Kidney (tissue), 14 donors: ENCODE data around the gene NYAP2. TPM values are rescaled to one million over a fixed set of nuclear protein-coding genes. Genes with fewer than 3 reads are reported as not detected.

ENCODE experiments used
- DNase-seq, 5 donors: peaks; one replicate each; pipeline ENCODE4 v3.0.0-alpha.2; 2013 to 2020
- FAIRE-seq: peaks from 2 replicates; lab custom pipeline; 2012; peaks lifted over from hg19 to GRCh38; lab: Jason Lieb, UNC
- H3K27ac ChIP-seq, 2 donors: one replicate each; pipeline ENCODE4 v1.7.0; 2013; ENCODE audit warnings: low read depth in 2 of 2, low read length in 2 of 2, inconsistent platforms in 1 of 2
- H3K27me3 ChIP-seq: one replicate; pipeline ENCODE4 v1.7.1; 2013; ENCODE audit warnings: low read length, inconsistent platforms; ENCODE audit not compliant: control insufficient read depth, insufficient read depth
- H3K36me3 ChIP-seq, 3 donors: one replicate each; pipeline versions ENCODE4 v1.7.0 to v1.7.1; 2013; ENCODE audit warnings: low read length in 3 of 3, control low read depth in 1 of 3, inconsistent platforms in 1 of 3; ENCODE audit not compliant: insufficient read depth in 3 of 3, control insufficient read depth in 2 of 3
- H3K4me1 ChIP-seq, 3 donors: one replicate each; pipeline versions ENCODE4 v1.7.0 to v1.7.1; 2013; ENCODE audit warnings: low read length in 3 of 3, inconsistent platforms in 1 of 3, low read depth in 1 of 3; ENCODE audit not compliant: control insufficient read depth in 2 of 3, insufficient read depth in 2 of 3
- H3K4me3 ChIP-seq, 3 donors: one replicate each; pipeline versions ENCODE4 v1.7.0 to v1.8.1; 2013; ENCODE audit warnings: low read length in 3 of 3, control low read depth in 1 of 3, inconsistent platforms in 1 of 3
- H3K9ac ChIP-seq, 3 donors: one replicate each; pipeline versions ENCODE4 v1.7.0 to v1.7.1; 2013; ENCODE audit warnings: low read length in 3 of 3, control low read depth in 1 of 3, inconsistent platforms in 1 of 3
- H3K9me3 ChIP-seq, 3 donors: one replicate each; pipeline versions ENCODE4 v1.7.0 to v1.7.1; 2013; ENCODE audit warnings: low read length in 3 of 3, control low read depth in 1 of 3, inconsistent platforms in 1 of 3; ENCODE audit not compliant: control insufficient read depth in 2 of 3, insufficient read depth in 1 of 3
- intact Hi-C: fragments of 100-400 bp; cut with DNase I; formaldehyde crosslinking; loops from one replicate; pipeline ENCODE4 v1.11.1; 2022
- polyA plus RNA-seq: library from polyadenylated mRNA; stranded (reverse); fragments of 350-450 nt; fragmentation: Illumina TruSeq; extraction: RNeasy Lipid Tissue Mini Kit (QIAGEN cat#74804); gene quantifications from one replicate; pipeline ENCODE4 v1.2.3, GENCODE V29; 2014; ENCODE audit warnings: low read depth, low replicate concordance; ENCODE audit not compliant: insufficient read depth
- total RNA-seq: library from RNA; stranded (reverse); fragmentation: NEBNext Ultra II Directional; extraction: Animal tissue kit (Norgen Biotek cat#: 25700); gene quantifications from one replicate; pipeline ENCODE4 v1.2.1, GENCODE V29; 2021
- TF ChIP-seq, protein P1 (sequence below): IDR thresholded peaks from 3 replicates; pipeline ENCODE4 v1.5.1; 2012; ENCODE audit warnings: mild to moderate bottlenecking, moderate library complexity, borderline replicate concordance; ENCODE audit not compliant: insufficient read depth; ENCODE audit errors: extremely low read depth
- donor health status: control.
- donor health status: control.
- donor health status: control.
- donor health status: control.
- donor health status: control.
- donor health status: DM: yes; HTN: yes; CAD: no.
- donor health status: Normal renal cell carcinoma (clear cell type).

NYAP2 gene
- total and polyA plus RNA-seq, 2 donors from 2014 or later: 0.66 TPM; not detected in 1

DNA sequence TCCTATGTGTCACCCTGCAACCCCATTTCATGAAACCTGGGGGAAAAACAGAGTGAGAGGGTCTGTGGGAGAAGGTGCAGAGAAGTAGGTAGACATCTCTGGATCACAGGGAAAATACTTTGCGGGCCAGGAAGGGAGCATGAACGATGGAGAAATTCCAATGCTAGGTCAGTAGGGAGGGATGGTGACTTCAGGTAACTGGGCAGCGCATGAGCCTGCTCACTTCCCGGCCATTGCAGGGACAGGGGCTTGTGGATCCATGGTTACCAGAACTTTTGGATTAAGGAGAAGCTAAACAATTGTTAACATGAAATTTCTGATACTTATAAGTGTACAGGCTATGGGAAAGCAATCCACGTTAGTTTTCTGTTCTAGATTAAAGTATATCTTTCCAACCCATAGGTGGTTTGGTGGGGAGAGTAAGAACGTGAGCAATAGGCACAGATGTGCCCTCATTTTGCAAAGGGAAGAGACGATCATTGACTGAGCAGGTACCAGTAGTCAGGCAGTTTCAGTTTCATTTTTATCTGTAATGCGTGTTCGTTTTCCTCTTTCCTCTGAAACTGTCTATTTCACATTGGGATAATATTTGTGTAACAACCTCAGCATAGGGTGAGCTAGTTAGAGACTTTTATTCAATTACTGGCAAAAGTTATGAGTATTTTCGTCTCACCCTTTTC is 65.0 kb downstream of the NYAP2 start:
- Histone ChIP-seq H3K9ac (no peak overlapping the region), H3K27me3 (no peaks in the 10 kb centered on the region), H3K4me1 (no peaks in the 10 kb centered on the region), H3K4me3 (no peak overlapping the region), H3K36me3 (no peaks in the 10 kb centered on the region), H3K9me3 (no peaks in the 10 kb centered on the region), H3K27ac (no peak overlapping the region)
- no peak for FAIRE-seq
- DNase-seq: no peak
- intact Hi-C loops: no loop called here
- TF ChIP-seq, protein P1, sequence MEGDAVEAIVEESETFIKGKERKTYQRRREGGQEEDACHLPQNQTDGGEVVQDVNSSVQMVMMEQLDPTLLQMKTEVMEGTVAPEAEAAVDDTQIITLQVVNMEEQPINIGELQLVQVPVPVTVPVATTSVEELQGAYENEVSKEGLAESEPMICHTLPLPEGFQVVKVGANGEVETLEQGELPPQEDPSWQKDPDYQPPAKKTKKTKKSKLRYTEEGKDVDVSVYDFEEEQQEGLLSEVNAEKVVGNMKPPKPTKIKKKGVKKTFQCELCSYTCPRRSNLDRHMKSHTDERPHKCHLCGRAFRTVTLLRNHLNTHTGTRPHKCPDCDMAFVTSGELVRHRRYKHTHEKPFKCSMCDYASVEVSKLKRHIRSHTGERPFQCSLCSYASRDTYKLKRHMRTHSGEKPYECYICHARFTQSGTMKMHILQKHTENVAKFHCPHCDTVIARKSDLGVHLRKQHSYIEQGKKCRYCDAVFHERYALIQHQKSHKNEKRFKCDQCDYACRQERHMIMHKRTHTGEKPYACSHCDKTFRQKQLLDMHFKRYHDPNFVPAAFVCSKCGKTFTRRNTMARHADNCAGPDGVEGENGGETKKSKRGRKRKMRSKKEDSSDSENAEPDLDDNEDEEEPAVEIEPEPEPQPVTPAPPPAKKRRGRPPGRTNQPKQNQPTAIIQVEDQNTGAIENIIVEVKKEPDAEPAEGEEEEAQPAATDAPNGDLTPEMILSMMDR: no peak

GRCh38 chr2:225465827-225466226 is 66.3 kb downstream of the NYAP2 start:
- DNase-seq: no peak
- Histone ChIP-seq H3K4me1 (no peaks in the 10 kb centered on the region), H3K27ac (no peak overlapping the region), H3K9ac (no peak overlapping the region), H3K36me3 (no peaks in the 10 kb centered on the region), H3K9me3 (no peaks in the 10 kb centered on the region), H3K27me3 (no peaks in the 10 kb centered on the region), H3K4me3 (no peak overlapping the region)
- intact Hi-C loops: no loop called here
- TF ChIP-seq, protein P1: no peak
- FAIRE-seq: no peak

GRCh38 chr2:225466891-225467604 is 67.5 kb downstream of the NYAP2 start:
- no peak for DNase-seq
- FAIRE-seq: no peak
- no peaks in the 10 kb centered on the region for H3K4me1 ChIP-seq

More at GRCh38 chr2:225466891-225467604, 67.5 kb downstream of the NYAP2 start:
- no peaks in the 10 kb centered on the region for H3K27me3 ChIP-seq
- H3K9ac ChIP-seq: no peak overlapping the region
- H3K4me3 ChIP-seq: no peak overlapping the region
- intact Hi-C loops: no loop called here
- H3K27ac ChIP-seq: no peak overlapping the region
- H3K36me3 ChIP-seq: no peaks in the 10 kb centered on the region
- no peaks in the 10 kb centered on the region for H3K9me3 ChIP-seq
- TF ChIP-seq, protein P1: no peak
